ENCODE data around the gene MAP1LC3B.

DNA sequence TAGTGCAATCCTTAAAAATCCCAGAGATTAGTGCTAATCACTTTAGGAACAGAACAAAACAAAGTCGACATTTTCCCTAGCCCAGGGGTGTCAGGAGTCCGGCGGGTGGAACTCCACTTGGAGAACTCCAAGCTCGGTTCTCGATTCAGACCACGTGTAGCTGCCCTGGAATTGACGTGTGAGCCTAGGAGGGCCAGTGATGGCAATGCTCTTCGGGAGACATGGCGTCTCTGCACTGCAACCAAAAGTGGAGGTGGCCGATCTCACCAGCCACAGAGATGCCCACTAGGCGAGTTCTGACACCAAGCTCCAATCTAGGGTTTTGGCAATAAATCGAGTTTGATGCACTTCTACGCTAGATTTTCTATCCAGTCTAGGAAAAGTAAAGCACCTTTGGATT lies 17.6 kb downstream of the MAP1LC3B start:
- TF ChIP-seq, protein P1, sequence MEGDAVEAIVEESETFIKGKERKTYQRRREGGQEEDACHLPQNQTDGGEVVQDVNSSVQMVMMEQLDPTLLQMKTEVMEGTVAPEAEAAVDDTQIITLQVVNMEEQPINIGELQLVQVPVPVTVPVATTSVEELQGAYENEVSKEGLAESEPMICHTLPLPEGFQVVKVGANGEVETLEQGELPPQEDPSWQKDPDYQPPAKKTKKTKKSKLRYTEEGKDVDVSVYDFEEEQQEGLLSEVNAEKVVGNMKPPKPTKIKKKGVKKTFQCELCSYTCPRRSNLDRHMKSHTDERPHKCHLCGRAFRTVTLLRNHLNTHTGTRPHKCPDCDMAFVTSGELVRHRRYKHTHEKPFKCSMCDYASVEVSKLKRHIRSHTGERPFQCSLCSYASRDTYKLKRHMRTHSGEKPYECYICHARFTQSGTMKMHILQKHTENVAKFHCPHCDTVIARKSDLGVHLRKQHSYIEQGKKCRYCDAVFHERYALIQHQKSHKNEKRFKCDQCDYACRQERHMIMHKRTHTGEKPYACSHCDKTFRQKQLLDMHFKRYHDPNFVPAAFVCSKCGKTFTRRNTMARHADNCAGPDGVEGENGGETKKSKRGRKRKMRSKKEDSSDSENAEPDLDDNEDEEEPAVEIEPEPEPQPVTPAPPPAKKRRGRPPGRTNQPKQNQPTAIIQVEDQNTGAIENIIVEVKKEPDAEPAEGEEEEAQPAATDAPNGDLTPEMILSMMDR (conservative IDR thresholded peaks at IDR 0.05): no peak
- TF ChIP-seq EZH2 (IDR thresholded peaks at IDR 0.05; ENCODE audit: low read depth): no peak
